K562 (cell line): ENCODE measurements around the gene FOSL1. TPM values are rescaled to one million over a fixed set of nuclear protein-coding genes. Genes with fewer than 3 reads are reported as not detected.

ENCODE experiments used
- ASH1L ChIP-seq: fragments of 450-650 bp; IDR thresholded peaks from 2 replicates; pipeline ENCODE4 v1.6.1; 2018; ENCODE audit warnings: borderline replicate concordance, mild to moderate bottlenecking, low read depth; ENCODE audit not compliant: partially characterized antibody
- CEBPB ChIP-seq: fragments of 450-650 bp; IDR thresholded peaks from 2 replicates; pipeline ENCODE4 v1.6.1; 2016; ENCODE audit warnings: missing genetic modification characterization, missing compliant biosample characterization
- CEBPG ChIP-seq, 3 experiments: fragments of 200-800 bp in 1 of 3; sonication (Bioruptor generic) in 1 of 3; sonication (generic) in 1 of 3; formaldehyde crosslinking in 1 of 3; IDR thresholded peaks in 2 of 3; conservative IDR thresholded peaks in 1 of 3; 2 replicates each; pipeline versions ENCODE4 v1.6.1 to v1.8.0; 2016 to 2022; ENCODE audit warnings: missing compliant biosample characterization in 2 of 3, missing genetic modification characterization in 2 of 3, mild to moderate bottlenecking in 1 of 3, missing genetic modification reagents in 1 of 3
- CREBBP ChIP-seq: IDR thresholded peaks from one replicate; pipeline ENCODE4 v1.6.1; 2012; ENCODE audit warnings: low read depth, mild to moderate bottlenecking, control low read depth, inconsistent platforms, low read length
- DMBX1 ChIP-seq: fragments of 250-450 bp; sonication (Bioruptor Pico); IDR thresholded peaks from 2 replicates; pipeline ENCODE4 v1.8.0; 2022; ENCODE audit warnings: inconsistent platforms, mild to moderate bottlenecking, moderate library complexity, borderline replicate concordance
- JUNB ChIP-seq: fragments of 450-650 bp; formaldehyde crosslinking; conservative IDR thresholded peaks from 2 replicates; pipeline ENCODE4 v1.4.0; 2020; ENCODE audit warnings: mild to moderate bottlenecking
- MCM7 ChIP-seq, 2 experiments: fragments of 450-650 bp; IDR thresholded peaks; 2 replicates each; pipeline ENCODE4 v1.6.1; 2016 to 2018
- MTA2 ChIP-seq: fragments of 450-650 bp; IDR thresholded peaks from 2 replicates; pipeline ENCODE4 v1.6.1; 2016; ENCODE audit warnings: low read depth
- MTA3 ChIP-seq: fragments of 450-650 bp; formaldehyde crosslinking; IDR thresholded peaks from 2 replicates; pipeline ENCODE4 v1.6.1; 2017; ENCODE audit warnings: mild to moderate bottlenecking, borderline replicate concordance
- MTF1 ChIP-seq: fragments of 250-450 bp; sonication (Bioruptor Pico); IDR thresholded peaks from 2 replicates; pipeline ENCODE4 v1.9.0; 2021; ENCODE audit warnings: moderate library complexity, mild to moderate bottlenecking, inconsistent platforms, borderline replicate concordance
- NFATC3 ChIP-seq: fragments of 450-650 bp; IDR thresholded peaks from 2 replicates; pipeline ENCODE4 v1.6.1; 2017; ENCODE audit warnings: mild to moderate bottlenecking
- PBX2 ChIP-seq, 2 experiments: IDR thresholded peaks in 1 of 2; conservative IDR thresholded peaks in 1 of 2; 2 replicates each; pipeline ENCODE4 v1.6.1; 2016; ENCODE audit warnings: low read depth in 2 of 2, mild to moderate bottlenecking in 1 of 2, missing compliant biosample characterization in 1 of 2, missing genetic modification characterization in 1 of 2, moderate library complexity in 1 of 2
- PCBP2 ChIP-seq: fragments of 200-400 bp; formaldehyde crosslinking; IDR thresholded peaks from 2 replicates; pipeline ENCODE4 v1.6.1; 2018; ENCODE audit warnings: low read length, low read depth, mild to moderate bottlenecking, moderate library complexity; ENCODE audit not compliant: poor library complexity, severe bottlenecking
- PHF21A ChIP-seq: fragments of 450-650 bp; IDR thresholded peaks from 2 replicates; pipeline ENCODE4 v1.6.1; 2017; ENCODE audit warnings: low read depth, borderline replicate concordance
- POLR2H ChIP-seq: IDR thresholded peaks from 2 replicates; pipeline ENCODE4 v1.6.1; 2016; ENCODE audit warnings: missing genetic modification characterization, low read depth, mild to moderate bottlenecking, control low read depth, missing compliant biosample characterization, moderate library complexity
- POU5F1 ChIP-seq: fragments of 150-350 bp; IDR thresholded peaks from 2 replicates; pipeline ENCODE4 v1.6.1; 2014; ENCODE audit warnings: borderline replicate concordance, low read length, low read depth, mild to moderate bottlenecking; ENCODE audit not compliant: partially characterized antibody
- PRPF4 ChIP-seq: fragments of 200-400 bp; formaldehyde crosslinking; IDR thresholded peaks from one replicate; pipeline ENCODE4 v1.6.1; 2017; ENCODE audit warnings: low read length, low read depth, mild to moderate bottlenecking; ENCODE audit not compliant: insufficient read depth, poor library complexity, severe bottlenecking
- SMAD4 ChIP-seq: fragments of 250-450 bp; sonication (Bioruptor Pico); conservative IDR thresholded peaks from 2 replicates; pipeline ENCODE4 v1.8.0; 2021; ENCODE audit warnings: inconsistent platforms, mild to moderate bottlenecking, moderate library complexity
- SMARCA4 ChIP-seq: fragments of 450-650 bp; IDR thresholded peaks from 2 replicates; pipeline ENCODE4 v1.6.1; 2016
- TAF7 ChIP-seq: fragments of 450-650 bp; IDR thresholded peaks from 2 replicates; pipeline ENCODE4 v1.6.1; 2016; ENCODE audit warnings: missing genetic modification characterization, missing compliant biosample characterization
- U2AF2 ChIP-seq: fragments of 200-400 bp; formaldehyde crosslinking; optimal IDR thresholded peaks from 2 replicates; pipeline ENCODE3; 2017; ENCODE audit warnings: low read depth, mild to moderate bottlenecking, low read length
- ZNF197 ChIP-seq: fragments of 200-800 bp; sonication (Bioruptor generic); IDR thresholded peaks from 2 replicates; pipeline ENCODE4 v1.6.1; 2016; ENCODE audit warnings: low read depth, missing genetic modification characterization, missing compliant biosample characterization
- ZNF512 ChIP-seq: IDR thresholded peaks from 2 replicates; pipeline ENCODE4 v1.6.1; 2016; ENCODE audit warnings: missing genetic modification characterization, missing compliant biosample characterization
- ZNF586 ChIP-seq: fragments of 450-650 bp; formaldehyde crosslinking; conservative IDR thresholded peaks from 2 replicates; pipeline ENCODE4 v1.4.0; 2020; ENCODE audit warnings: mild to moderate bottlenecking, moderate library complexity
- polyA plus RNA-seq, 8 experiments: library from polyadenylated mRNA; depleted of rRNA in 4 of 8; stranded (reverse) in 5 of 8; unstranded in 3 of 8; fragments of >200 nt; fragmentation: Nextera tagmentation in 2 of 8; fragmentation: Illumina TruSeq in 1 of 8; extraction: Ambion mirVana in 2 of 8; extraction: Trizol in 1 of 8; gene quantifications; 2 replicates each; pipeline versions ENCODE4 v1.2.1 to v1.2.3, GENCODE V29; 2011 to 2014; ENCODE audit warnings: inconsistent platforms in 1 of 8, missing spikeins in 1 of 8
- total RNA-seq, 7 experiments: library from RNA; depleted of rRNA in 6 of 7; stranded (reverse); fragments of >200 nt in 6 of 7; fragmentation: Illumina TruSeq in 2 of 7; extraction: Trizol in 2 of 7; gene quantifications; 2 replicates each; pipeline versions ENCODE4 v1.2.1 to v1.2.3, GENCODE V29; 2011 to 2021; ENCODE audit warnings: low replicate concordance in 1 of 7

FOSL1 gene
- total and polyA plus RNA-seq, 9 of the 15 experiments (the other 6 are each of a cell fraction or from before 2014, with no cell fraction given), result 3.5 to 39.6 (median 10.0) TPM

GRCh38 chr11:65891219-65892136 is 8.7 kb downstream of the FOSL1 start (continued):
- TF ChIP-seq PBX2 (CRISPR knock-in tag; IDR thresholded peaks at IDR 0.05; ENCODE audit: low read depth), result no peak
- no peak for TF ChIP-seq PBX2 (tag; conservative IDR thresholded peaks at IDR 0.05; ENCODE audit: low read depth)
- no peak for TF ChIP-seq TAF7
- TF ChIP-seq U2AF2, result no peak
- no peak for TF ChIP-seq MTA2
- TF ChIP-seq CEBPB (tag), result no peak
- TF ChIP-seq CREBBP, result no peak
- no peak for TF ChIP-seq ASH1L
- TF ChIP-seq MTF1 (CRISPR knock-in tag), result no peak
- no peak for TF ChIP-seq ZNF197 (CRISPR knock-in tag)
- TF ChIP-seq PHF21A, result no peak
- no peak for TF ChIP-seq MCM7 (IDR thresholded peaks at IDR 0.05)
- TF ChIP-seq CEBPG (CRISPR knock-in tag; IDR thresholded peaks at IDR 0.05), result no peak
- TF ChIP-seq CEBPG (tag; conservative IDR thresholded peaks at IDR 0.05 in 1 of 2, IDR thresholded peaks at IDR 0.05 in 1 of 2), result no peak
- no peak for TF ChIP-seq NFATC3
- TF ChIP-seq ZNF586 (CRISPR knock-in tag), result no peak
- TF ChIP-seq DMBX1 (CRISPR knock-in tag), result no peak
- TF ChIP-seq POLR2H, result no peak
- TF ChIP-seq SMAD4, result 0 out of 2 replicates have a peak, but pooled peaks have one; percentile 33
- TF ChIP-seq PCBP2, result no peak
- peak; percentile 23 for TF ChIP-seq PRPF4
- TF ChIP-seq ZNF512 (tag), result no peak
- no peak for TF ChIP-seq JUNB (CRISPR knock-in tag)
- no peak for TF ChIP-seq POU5F1
- no peak; the same call in 1 of the 2 replicates for TF ChIP-seq SMARCA4
- TF ChIP-seq MTA3, result peak; percentile 58
